Esophagus squamous epithelium (tissue), 5 donors: Measurements from ENCODE around the gene ATXN1. TPM values are rescaled to one million over a fixed set of nuclear protein-coding genes. Genes with fewer than 3 reads are reported as not detected.
"Not testable (repeated sequence)": the region's sequence is repeated elsewhere in the genome, so short reads cannot be mapped to it uniquely, and the experiment has no call there.

Experiments used
- DNase-seq: peaks from one replicate; lab custom pipeline; 2025; lab: John Stamatoyannopoulos, UW
- H3K27ac ChIP-seq, 4 donors: fragments of 200-600 bp; sonication (generic); one replicate each; pipeline ENCODE4 v1.5.1; 2016 to 2019; ENCODE audit warnings: mild to moderate bottlenecking in 1 of 4
- H3K27me3 ChIP-seq, 4 donors: fragments of 200-600 bp; sonication (generic); 1 replicate in 3 of 4; 2 replicates in 1 of 4; pipeline versions ENCODE4 v1.5.1 to v1.6.0; 2017 to 2021; ENCODE audit warnings: antibody characterized with exemption in 1 of 4
- H3K36me3 ChIP-seq, 3 donors: fragments of 200-600 bp; sonication (generic); one replicate each; pipeline ENCODE4 v1.5.1; 2016 to 2019
- H3K4me1 ChIP-seq, 3 donors: fragments of 200-600 bp; sonication (generic); one replicate each; pipeline ENCODE4 v1.5.1; 2017 to 2019
- H3K4me3 ChIP-seq, 4 donors: fragments of 200-600 bp; sonication (generic); 1 replicate in 3 of 4; 2 replicates in 1 of 4; pipeline ENCODE4 v1.5.1; 2016 to 2019; ENCODE audit warnings: mild to moderate bottlenecking in 2 of 4, moderate library complexity in 1 of 4
- H3K9me3 ChIP-seq, 3 donors: fragments of 200-600 bp; sonication (generic); one replicate each; pipeline ENCODE4 v1.5.1; 2016 to 2019
- POLR2A ChIP-seq, 4 donors: fragments of 450-650 bp; IDR thresholded peaks; one replicate each; pipeline ENCODE4 v1.6.1; 2017; ENCODE audit warnings: antibody characterized with exemption in 4 of 4, mild to moderate bottlenecking in 4 of 4, moderate library complexity in 3 of 4
- WGBS, 2 donors: methylation state at CpG; one replicate each; pipeline ENCODE4 v1.1.5; 2018; 5-methylcytosine and 5-hydroxymethylcytosine counted together
- intact Hi-C: fragments of 100-400 bp; cut with DNase I; formaldehyde crosslinking; loops from one replicate; pipeline ENCODE4 v1.15.0; 2022
- total RNA-seq, 4 donors: library from RNA; depleted of rRNA; stranded (reverse); fragments of >200 nt; gene quantifications; one replicate each; pipeline ENCODE4 v1.1.0, GENCODE V29; 2016
- TF ChIP-seq, protein P1 (sequence below), 6 experiments: fragments of 450-650 bp in 4 of 6; fragments of 200-600 bp in 2 of 6; sonication (generic) in 2 of 6; IDR thresholded peaks; one replicate each; pipeline ENCODE4 v1.5.1; 2016 to 2019; ENCODE audit warnings: antibody characterized with exemption in 6 of 6, mild to moderate bottlenecking in 4 of 6, moderate library complexity in 4 of 6
- donor health status: DM: yes; HTN: yes; CAD: no.

ATXN1 gene
- total RNA-seq, 4 donors from 2014 or later = 17.5 to 50.5 (median 28.5) TPM

DNA sequence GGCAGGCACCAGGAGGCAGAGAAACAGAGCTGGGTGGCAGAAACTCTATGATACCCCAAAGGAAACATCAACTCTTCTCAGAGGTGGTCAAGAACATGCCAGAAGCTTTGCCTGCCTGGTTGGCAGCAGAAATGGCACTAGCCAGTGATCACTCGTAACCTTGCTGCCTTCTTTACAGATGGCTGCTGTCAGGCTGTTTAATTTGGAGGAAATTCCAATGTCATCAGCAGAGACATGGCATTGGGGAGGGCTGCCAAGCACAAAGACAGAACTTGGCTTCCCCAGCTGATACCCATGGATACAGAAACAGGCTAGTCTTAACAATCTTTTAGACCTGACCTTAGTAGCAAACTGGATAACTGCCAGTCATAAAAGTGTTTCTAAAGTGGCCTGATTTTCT is 369.2 kb downstream of the ATXN1 start:
- Histone ChIP-seq H3K9me3 (no peaks in the 10 kb centered on the region), H3K36me3 (no peaks in the 10 kb centered on the region), H3K27me3 (no peaks in the 10 kb centered on the region), H3K4me3 (no peak overlapping the region), H3K4me1 (peaks cover 0 to 43% (median 5%) of the 10 kb centered on the region in 3 donors), H3K27ac (peak overlapping the region in 2 of 4 donors; percentile 18 to 29)
- DNase-seq = no peak
- 67 to 100% methylated on average over 1 of the region's 1 CpG for WGBS, 2 donors
- TF ChIP-seq, protein P1, sequence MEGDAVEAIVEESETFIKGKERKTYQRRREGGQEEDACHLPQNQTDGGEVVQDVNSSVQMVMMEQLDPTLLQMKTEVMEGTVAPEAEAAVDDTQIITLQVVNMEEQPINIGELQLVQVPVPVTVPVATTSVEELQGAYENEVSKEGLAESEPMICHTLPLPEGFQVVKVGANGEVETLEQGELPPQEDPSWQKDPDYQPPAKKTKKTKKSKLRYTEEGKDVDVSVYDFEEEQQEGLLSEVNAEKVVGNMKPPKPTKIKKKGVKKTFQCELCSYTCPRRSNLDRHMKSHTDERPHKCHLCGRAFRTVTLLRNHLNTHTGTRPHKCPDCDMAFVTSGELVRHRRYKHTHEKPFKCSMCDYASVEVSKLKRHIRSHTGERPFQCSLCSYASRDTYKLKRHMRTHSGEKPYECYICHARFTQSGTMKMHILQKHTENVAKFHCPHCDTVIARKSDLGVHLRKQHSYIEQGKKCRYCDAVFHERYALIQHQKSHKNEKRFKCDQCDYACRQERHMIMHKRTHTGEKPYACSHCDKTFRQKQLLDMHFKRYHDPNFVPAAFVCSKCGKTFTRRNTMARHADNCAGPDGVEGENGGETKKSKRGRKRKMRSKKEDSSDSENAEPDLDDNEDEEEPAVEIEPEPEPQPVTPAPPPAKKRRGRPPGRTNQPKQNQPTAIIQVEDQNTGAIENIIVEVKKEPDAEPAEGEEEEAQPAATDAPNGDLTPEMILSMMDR (IDR thresholded peaks at IDR 0.05) = no peak
- TF ChIP-seq POLR2A (IDR thresholded peaks at IDR 0.05) = no peak
- intact Hi-C loops = no loop called here

DNA sequence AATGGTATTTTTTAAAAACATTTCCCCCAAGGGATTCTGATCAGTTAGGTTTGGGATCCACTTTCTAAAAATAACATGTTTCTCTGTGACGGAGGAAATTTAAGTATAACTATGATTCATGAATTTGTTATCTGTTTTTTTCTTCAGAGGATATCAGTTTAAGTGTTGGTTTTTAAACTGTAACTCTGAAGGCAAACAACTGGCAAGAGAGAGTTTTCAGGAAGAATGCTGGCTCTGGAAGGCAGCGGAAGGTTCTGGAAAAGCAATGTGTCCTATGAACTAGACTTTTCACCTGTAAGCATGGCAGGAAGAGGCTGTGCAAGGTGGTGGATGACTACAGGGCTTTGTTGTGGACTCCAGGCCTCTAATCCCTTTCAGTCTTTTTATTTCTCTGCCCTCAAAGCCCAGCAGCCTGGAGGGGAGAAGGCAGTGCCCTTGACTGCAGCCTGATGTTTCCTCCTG is 369.8 kb downstream of the ATXN1 start:
- Histone ChIP-seq H3K36me3 (no peaks in the 10 kb centered on the region), H3K4me3 (no peak overlapping the region), H3K27ac (peak overlapping the region in 2 of 4 donors; percentile 18 to 29), H3K9me3 (no peaks in the 10 kb centered on the region), H3K4me1 (peaks cover 0 to 39% (median 5%) of the 10 kb centered on the region in 3 donors), H3K27me3 (no peaks in the 10 kb centered on the region)
- no peak for TF ChIP-seq POLR2A (IDR thresholded peaks at IDR 0.05)
- TF ChIP-seq, protein P1 (IDR thresholded peaks at IDR 0.05) = no peak
- no peak for DNase-seq
- WGBS, 2 donors = 74 to 77% methylated on average over 2 of the region's 2 CpGs
- intact Hi-C loops = no loop called here

DNA sequence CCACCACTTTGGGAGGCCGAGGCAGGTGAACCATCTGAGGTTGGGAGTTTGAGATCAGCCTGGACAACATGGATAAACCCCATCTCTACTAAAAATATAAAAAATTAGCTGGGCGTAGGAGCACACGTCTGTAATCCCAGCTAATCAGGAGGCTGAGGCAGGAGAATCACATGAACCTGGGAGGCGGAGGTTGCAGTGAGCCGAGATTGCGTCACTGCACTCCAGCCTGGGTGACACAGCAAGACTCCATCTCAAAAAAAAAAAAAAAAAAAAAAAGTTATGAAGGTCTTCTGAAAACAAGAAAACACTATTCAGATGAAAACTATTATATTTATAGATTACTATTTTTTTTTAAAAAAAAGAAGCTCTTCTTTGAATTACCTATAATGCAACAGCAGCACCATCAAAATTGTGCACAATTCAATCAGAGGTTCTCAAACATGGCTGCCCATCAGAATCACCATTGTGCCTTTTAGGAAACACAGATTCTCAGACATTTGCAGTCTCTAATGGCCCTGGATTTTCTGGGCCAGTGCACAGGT is 370.3 kb downstream of the ATXN1 start:
- WGBS, 2 donors = 84 to 92% methylated on average over 4 to 6 of the region's 6 CpGs
- DNase-seq, H3K4me3 ChIP-seq, H3K27ac ChIP-seq, H3K9me3 ChIP-seq, H3K27me3 ChIP-seq, intact Hi-C loops, H3K36me3 ChIP-seq: not testable (repeated sequence)
- H3K4me1 ChIP-seq = peaks cover 0 to 39% (median 5%) of the 10 kb centered on the region in 3 donors

DNA sequence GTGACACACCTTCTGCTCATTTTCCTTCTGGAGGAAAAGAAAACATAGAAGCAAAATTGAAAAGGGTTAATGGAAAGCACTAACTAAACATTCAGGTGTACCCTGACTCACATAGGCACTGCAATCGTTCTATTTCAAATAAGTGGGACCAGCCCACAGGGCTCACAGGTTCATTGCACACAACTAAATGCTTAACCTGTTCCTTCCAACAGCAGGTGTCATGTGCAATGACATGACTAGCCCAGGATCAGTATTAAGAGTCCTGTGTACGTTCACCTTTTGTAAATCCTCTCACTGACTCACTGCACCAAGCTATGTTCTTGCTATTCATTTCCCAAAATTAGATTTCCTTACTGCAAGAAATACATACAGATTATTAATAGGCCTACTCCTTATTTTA is 371.6 kb downstream of the ATXN1 start:
- Histone ChIP-seq H3K27ac (peak overlapping the region in 2 of 4 donors; percentile 26 to 56), H3K4me1 (peaks cover 0 to 39% (median 5%) of the 10 kb centered on the region in 3 donors), H3K27me3 (no peaks in the 10 kb centered on the region), H3K9me3 (no peaks in the 10 kb centered on the region), H3K36me3 (no peaks in the 10 kb centered on the region), H3K4me3 (no peak overlapping the region)
- 35 to 63% methylated on average over 2 of the region's 2 CpGs for WGBS, 2 donors
- no peak for DNase-seq
- intact Hi-C loops = no loop called here
- TF ChIP-seq POLR2A (IDR thresholded peaks at IDR 0.05) = no peak
- TF ChIP-seq, protein P1 (IDR thresholded peaks at IDR 0.05) = no peak

DNA sequence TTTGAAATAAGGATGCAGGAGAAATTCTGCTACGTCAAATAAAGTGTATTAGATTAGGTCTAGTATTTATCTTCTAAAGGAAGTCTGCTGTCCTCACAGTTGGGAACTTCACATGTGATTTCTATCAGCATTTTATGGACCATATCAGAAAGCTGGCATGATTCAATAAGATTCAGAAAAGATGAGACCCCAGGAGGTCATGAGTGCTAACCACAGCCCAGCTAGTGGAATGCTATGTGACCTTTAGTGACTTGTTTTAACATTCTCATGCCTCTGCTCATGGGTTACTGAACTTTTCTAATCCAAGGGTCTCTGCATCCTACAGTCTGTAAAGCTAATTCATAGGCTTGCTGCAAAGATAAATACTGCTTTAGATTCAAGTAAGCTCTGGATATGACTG is 372.8 kb downstream of the ATXN1 start:
- no peak overlapping the region for H3K27ac ChIP-seq
- H3K27me3 ChIP-seq = no peaks in the 10 kb centered on the region
- H3K4me1 ChIP-seq = peaks cover 0 to 39% (median 5%) of the 10 kb centered on the region in 3 donors
- WGBS, 2 donors = 75 to 100% methylated on average over 1 of the region's 1 CpG
- intact Hi-C loops = no loop called here
- TF ChIP-seq, protein P1 (IDR thresholded peaks at IDR 0.05) = no peak
- TF ChIP-seq POLR2A (IDR thresholded peaks at IDR 0.05) = no peak
- no peaks in the 10 kb centered on the region for H3K9me3 ChIP-seq
- DNase-seq = no peak
- H3K36me3 ChIP-seq = no peaks in the 10 kb centered on the region
- no peak overlapping the region for H3K4me3 ChIP-seq
